Osteoblast (primary cell): ENCODE results near the gene FAM156A. TPM values are rescaled to one million over a fixed set of nuclear protein-coding genes. Genes with fewer than 3 reads are reported as not detected.

Source experiments
- DNase-seq: peaks from one replicate; pipeline ENCODE4 v3.0.0; 2011; ENCODE audit warnings: low spot score, mixed read lengths; ENCODE audit not compliant: insufficient read length; ENCODE audit errors: missing footprints
- H2AFZ ChIP-seq: 2 replicates; pipeline ENCODE4 v1.6.0; 2011; ENCODE audit warnings: mild to moderate bottlenecking, low read length
- H3K27ac ChIP-seq: 2 replicates; pipeline ENCODE4 v1.5.1; 2011; ENCODE audit warnings: mild to moderate bottlenecking, low read depth, low read length, moderate library complexity
- H3K27me3 ChIP-seq: 2 replicates; pipeline ENCODE4 v1.6.0; 2012; ENCODE audit warnings: mild to moderate bottlenecking, control low read depth, inconsistent platforms, low read length, moderate library complexity; ENCODE audit not compliant: insufficient read depth
- H3K36me3 ChIP-seq: 2 replicates; pipeline ENCODE4 v1.5.1; 2011; ENCODE audit warnings: mild to moderate bottlenecking, low read length, control low read depth, moderate library complexity; ENCODE audit not compliant: insufficient read depth
- H3K4me1 ChIP-seq: 2 replicates; pipeline ENCODE4 v1.5.1; 2011; ENCODE audit warnings: mild to moderate bottlenecking, low read length, control low read depth, moderate library complexity; ENCODE audit not compliant: insufficient read depth
- H3K4me2 ChIP-seq: 2 replicates; pipeline ENCODE4 v1.6.0; 2011; ENCODE audit warnings: mild to moderate bottlenecking, low read length; ENCODE audit not compliant: insufficient read depth
- H3K4me3 ChIP-seq: fragments of 200-600 bp; sonication (generic); 3 replicates; pipeline ENCODE4 v1.5.1; 2012; ENCODE audit warnings: mild to moderate bottlenecking, low read length, inconsistent platforms; ENCODE audit not compliant: insufficient read depth
- H3K79me2 ChIP-seq: 2 replicates; pipeline ENCODE4 v1.6.0; 2012; ENCODE audit warnings: mild to moderate bottlenecking, low read length, control low read depth, inconsistent platforms; ENCODE audit not compliant: insufficient read depth
- H3K9me3 ChIP-seq: 2 replicates; pipeline ENCODE4 v1.5.1; 2011; ENCODE audit warnings: low read depth, low read length, control low read depth
- H4K20me1 ChIP-seq: 2 replicates; pipeline ENCODE4 v1.6.0; 2012; ENCODE audit warnings: mild to moderate bottlenecking, low read length, control low read depth; ENCODE audit not compliant: insufficient read depth
- total RNA-seq: library from RNA; depleted of rRNA; stranded (reverse); fragments of >200 nt; gene quantifications from 2 replicates; pipeline ENCODE4 v1.2.3, GENCODE V29; 2012
- TF ChIP-seq, protein P1 (sequence below): IDR thresholded peaks from 2 replicates; pipeline ENCODE4 v1.5.1; 2011; ENCODE audit warnings: mild to moderate bottlenecking, low read depth, low read length, moderate library complexity; ENCODE audit errors: extremely low read depth

FAM156A gene
- total RNA-seq, 1 donor, result 16.6 TPM

DNA sequence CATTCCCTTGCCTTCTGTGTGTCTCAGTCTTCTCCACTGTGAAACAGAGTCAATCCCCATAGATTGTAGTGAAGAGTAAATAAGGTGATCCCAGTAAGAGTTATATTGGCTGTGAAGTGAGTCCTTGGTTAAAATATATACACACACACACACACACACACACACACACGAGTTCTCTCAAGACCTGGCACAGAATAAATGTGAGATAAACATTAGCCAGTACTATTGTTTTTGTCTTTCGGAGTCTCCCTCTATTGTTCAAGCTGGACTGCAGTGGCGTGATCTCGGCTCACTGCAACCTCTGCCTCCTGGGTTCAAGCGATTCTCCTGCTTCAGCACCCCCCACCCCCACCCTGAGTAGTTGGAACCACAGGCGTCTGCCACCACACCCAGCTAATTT is 44.8 kb upstream of the FAM156A start:
- Histone ChIP-seq H4K20me1 (no peaks in the 10 kb centered on the region), H3K27me3 (peaks cover 56% of the 10 kb centered on the region), H3K27ac (no peak overlapping the region), H3K4me3 (no peak overlapping the region), H3K79me2 (no peaks in the 10 kb centered on the region), H3K4me2 (no peak overlapping the region), H3K9me3 (no peaks in the 10 kb centered on the region), H3K36me3 (no peaks in the 10 kb centered on the region), H2AFZ (no peak overlapping the region), H3K4me1 (no peaks in the 10 kb centered on the region)
- TF ChIP-seq, protein P1, sequence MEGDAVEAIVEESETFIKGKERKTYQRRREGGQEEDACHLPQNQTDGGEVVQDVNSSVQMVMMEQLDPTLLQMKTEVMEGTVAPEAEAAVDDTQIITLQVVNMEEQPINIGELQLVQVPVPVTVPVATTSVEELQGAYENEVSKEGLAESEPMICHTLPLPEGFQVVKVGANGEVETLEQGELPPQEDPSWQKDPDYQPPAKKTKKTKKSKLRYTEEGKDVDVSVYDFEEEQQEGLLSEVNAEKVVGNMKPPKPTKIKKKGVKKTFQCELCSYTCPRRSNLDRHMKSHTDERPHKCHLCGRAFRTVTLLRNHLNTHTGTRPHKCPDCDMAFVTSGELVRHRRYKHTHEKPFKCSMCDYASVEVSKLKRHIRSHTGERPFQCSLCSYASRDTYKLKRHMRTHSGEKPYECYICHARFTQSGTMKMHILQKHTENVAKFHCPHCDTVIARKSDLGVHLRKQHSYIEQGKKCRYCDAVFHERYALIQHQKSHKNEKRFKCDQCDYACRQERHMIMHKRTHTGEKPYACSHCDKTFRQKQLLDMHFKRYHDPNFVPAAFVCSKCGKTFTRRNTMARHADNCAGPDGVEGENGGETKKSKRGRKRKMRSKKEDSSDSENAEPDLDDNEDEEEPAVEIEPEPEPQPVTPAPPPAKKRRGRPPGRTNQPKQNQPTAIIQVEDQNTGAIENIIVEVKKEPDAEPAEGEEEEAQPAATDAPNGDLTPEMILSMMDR, result no peak
- DNase-seq, result no peak

DNA sequence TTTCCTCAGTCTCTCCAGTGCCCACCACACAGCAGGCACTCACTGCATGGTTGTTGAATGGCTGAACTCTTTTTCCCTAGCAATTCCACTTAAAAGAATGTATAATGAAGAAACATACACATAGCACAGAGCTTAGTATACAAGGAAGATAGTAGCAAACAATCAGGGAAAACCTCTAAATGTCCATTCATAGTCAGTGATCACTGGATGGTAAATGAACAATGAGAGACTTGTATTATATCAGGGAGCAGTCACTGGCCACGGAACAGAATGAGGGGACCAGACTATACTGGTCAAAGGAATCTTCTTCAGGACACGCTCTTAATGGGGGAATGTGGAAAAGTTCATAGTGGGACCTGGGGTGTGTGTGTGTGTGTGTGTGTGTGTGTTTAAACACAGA is 43.6 kb upstream of the FAM156A start:
- TF ChIP-seq, protein P1, result no peak
- DNase-seq, result no peak
- no peak overlapping the region for H2AFZ ChIP-seq

DNA sequence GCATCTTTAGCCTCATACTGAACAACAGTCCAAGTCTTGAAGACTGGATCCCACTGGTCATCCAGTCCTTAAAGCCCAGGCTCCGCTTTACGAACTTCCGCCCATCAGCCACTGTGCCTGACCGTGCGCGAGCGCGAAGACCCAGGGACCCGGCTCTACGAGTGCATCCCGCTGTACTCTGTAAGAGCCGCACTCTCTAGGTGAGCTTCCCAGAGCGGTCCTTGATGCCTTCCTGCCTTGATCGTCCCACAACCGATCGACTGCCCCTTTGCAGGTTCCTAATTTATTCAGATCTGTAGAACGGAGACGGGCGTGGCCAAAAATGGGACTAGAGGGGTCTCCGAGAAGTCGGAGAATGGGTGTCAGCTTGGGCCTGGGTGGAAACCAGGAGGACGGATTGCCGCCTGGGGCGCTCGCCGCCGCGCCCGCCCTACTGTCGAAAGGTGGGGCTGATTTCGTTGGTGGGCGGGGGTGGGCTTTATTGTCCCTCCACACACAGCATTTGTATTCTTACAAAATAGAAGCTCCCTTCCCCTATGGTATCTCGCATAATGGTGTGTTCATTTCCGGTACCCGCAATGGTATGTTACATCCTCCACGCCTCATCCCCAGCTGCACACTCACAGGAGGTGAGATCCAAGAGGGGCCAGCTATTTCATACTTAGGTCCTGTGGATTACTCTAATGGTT is 42.3 kb upstream of the FAM156A start:
- H3K4me1 ChIP-seq, result no peaks in the 10 kb centered on the region
- no peak overlapping the region for H3K4me2 ChIP-seq
- H2AFZ ChIP-seq, result no peak overlapping the region
- H3K79me2 ChIP-seq, result no peaks in the 10 kb centered on the region
- no peak overlapping the region for H3K4me3 ChIP-seq
- no peaks in the 10 kb centered on the region for H3K36me3 ChIP-seq
- TF ChIP-seq, protein P1, result no peak
- H3K27ac ChIP-seq, result no peak overlapping the region
- H4K20me1 ChIP-seq, result no peaks in the 10 kb centered on the region
- DNase-seq, result no peak
- H3K27me3 ChIP-seq, result peaks cover 56% of the 10 kb centered on the region
- H3K9me3 ChIP-seq, result no peaks in the 10 kb centered on the region

More for the DNA sequence above, 43.6 kb upstream of the FAM156A start:
- Histone ChIP-seq H3K27me3 (peaks cover 56% of the 10 kb centered on the region), H3K27ac (no peak overlapping the region), H3K4me3 (no peak overlapping the region), H3K4me2 (no peak overlapping the region), H3K79me2 (no peaks in the 10 kb centered on the region), H4K20me1 (no peaks in the 10 kb centered on the region), H3K36me3 (no peaks in the 10 kb centered on the region), H3K9me3 (no peaks in the 10 kb centered on the region), H3K4me1 (no peaks in the 10 kb centered on the region)

DNA sequence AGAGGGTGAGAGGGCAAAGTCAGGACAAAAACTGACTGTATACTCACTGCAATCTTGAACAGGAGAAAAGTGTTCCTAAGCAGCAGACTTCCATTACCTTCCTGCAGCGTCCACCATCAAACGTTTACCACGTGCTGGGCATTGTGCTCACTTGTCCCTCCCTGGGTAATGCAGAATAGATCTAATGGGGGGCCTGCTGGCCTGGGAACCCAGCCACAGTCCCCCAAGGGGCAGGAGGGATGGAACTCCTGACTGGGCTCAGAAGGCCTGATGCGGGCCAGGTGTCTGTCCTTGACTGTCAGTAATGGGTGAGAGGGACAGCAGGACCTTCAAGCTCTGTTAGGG is 37.6 kb upstream of the FAM156A start:
- peak overlapping the region; percentile 81 for H3K4me3 ChIP-seq
- no peak for DNase-seq

More for the DNA sequence above, 37.6 kb upstream of the FAM156A start:
- Histone ChIP-seq H3K4me1 (peaks cover 7% of the 10 kb centered on the region), H3K79me2 (peaks cover 20% of the 10 kb centered on the region), H3K9me3 (no peaks in the 10 kb centered on the region), H4K20me1 (no peaks in the 10 kb centered on the region), H3K36me3 (no peaks in the 10 kb centered on the region), H3K27ac (peak overlapping the region; percentile 96), H3K4me2 (peak overlapping the region; percentile 72), H2AFZ (peak overlapping the region; percentile 97), H3K27me3 (peaks cover 22% of the 10 kb centered on the region)
- TF ChIP-seq, protein P1, result no peak
